22Rv1 (cell line): Measurements from ENCODE around the gene EHBP1.

Source experiments
- CTCF ChIP-seq: fragments of 450-650 bp; IDR thresholded peaks from 2 replicates; pipeline ENCODE4 v1.5.1; 2017; ENCODE audit warnings: mild to moderate bottlenecking
- ZFX ChIP-seq: fragments of 450-650 bp; IDR thresholded peaks from 2 replicates; pipeline ENCODE4 v1.6.1; 2017; ENCODE audit warnings: antibody characterized with exemption, borderline replicate concordance

GRCh38 chr2:62940697-62941096 lies 235.2 kb downstream of the EHBP1 start:
- TF ChIP-seq CTCF: no peak
- TF ChIP-seq ZFX: no peak
